Left renal cortex interstitium (tissue), 4 donors: ENCODE measurements around the gene HELT. TPM values are rescaled to one million over a fixed set of nuclear protein-coding genes. Genes with fewer than 3 reads are reported as not detected.
"Not testable (repeated sequence)": the region's sequence is repeated elsewhere in the genome, so short reads cannot be mapped to it uniquely, and the experiment has no call there.

Source experiments
- DNase-seq, 4 donors: peaks; one replicate each; pipeline ENCODE4 v3.0.0-alpha.2; 2013; ENCODE audit warnings: low read depth in 4 of 4, low spot score in 2 of 4, missing footprints in 1 of 4
- polyA plus RNA-seq, 4 donors: library from polyadenylated mRNA; unstranded; fragments of 120-200 nt; gene quantifications; one replicate each; pipeline ENCODE4 v1.2.1, GENCODE V29; 2013; ENCODE audit not compliant: insufficient read length in 4 of 4

The HELT gene
- polyA plus RNA-seq, 4 donors, result 0.16 TPM; not detected in 3

DNA sequence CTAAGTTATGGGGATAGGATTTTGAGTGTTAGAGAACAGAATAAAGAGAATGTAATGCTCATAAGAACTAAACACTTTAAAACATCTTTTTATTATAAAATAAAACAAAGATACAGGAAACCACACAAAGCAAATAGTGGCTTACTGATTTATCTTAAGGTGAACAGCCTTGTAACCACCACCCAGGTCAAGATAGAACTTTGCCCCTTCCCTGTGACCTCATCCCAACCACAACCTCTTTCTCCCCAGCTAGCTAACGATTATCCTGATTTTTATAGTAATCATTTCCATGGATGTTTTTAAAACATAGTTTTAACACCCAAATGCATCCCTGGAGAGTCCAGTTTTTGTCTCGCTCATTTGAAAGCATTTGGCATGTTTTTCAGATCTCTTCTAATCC, 17.0 kb downstream of the HELT start:
- DNase-seq, result no peak

DNA sequence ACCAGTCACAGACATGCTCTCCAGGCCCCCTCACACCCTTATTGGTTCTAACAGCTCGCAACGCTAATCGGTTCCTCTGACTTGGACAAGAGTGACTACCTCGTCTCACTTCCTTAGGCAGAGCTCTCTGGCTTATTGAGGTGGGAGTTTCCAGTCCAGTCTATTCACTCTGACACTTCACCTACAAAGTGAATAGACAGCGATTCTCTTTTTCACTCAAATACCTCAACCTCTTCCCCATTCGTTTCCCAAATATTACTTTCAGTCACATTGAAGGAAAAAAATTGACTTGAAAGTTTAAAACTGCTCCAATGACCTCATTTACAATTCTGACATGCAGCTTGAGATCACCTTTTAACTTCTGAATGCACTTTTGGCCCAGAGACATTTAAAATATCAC, 17.7 kb downstream of the HELT start:
- no peak for DNase-seq

DNA sequence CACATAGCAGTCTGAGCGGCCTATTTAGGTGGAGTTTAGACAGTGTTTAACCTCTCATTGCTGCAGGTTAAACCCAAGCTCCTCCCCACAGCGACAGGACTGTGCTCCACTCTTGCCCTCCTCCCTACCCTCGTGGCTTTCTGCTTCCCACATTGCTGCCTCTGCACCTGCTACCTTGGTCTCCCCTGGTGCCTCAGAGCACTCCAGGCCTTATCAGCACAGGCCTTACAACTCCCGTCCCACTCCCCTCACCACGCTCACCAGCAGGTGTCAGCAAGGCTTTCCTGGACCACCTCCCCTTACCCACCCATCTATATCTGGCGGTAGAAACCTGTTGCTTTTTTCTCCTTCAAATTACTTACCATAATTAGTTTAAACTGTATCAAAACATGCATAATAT, 18.6 kb downstream of the HELT start:
- DNase-seq, result no peak

DNA sequence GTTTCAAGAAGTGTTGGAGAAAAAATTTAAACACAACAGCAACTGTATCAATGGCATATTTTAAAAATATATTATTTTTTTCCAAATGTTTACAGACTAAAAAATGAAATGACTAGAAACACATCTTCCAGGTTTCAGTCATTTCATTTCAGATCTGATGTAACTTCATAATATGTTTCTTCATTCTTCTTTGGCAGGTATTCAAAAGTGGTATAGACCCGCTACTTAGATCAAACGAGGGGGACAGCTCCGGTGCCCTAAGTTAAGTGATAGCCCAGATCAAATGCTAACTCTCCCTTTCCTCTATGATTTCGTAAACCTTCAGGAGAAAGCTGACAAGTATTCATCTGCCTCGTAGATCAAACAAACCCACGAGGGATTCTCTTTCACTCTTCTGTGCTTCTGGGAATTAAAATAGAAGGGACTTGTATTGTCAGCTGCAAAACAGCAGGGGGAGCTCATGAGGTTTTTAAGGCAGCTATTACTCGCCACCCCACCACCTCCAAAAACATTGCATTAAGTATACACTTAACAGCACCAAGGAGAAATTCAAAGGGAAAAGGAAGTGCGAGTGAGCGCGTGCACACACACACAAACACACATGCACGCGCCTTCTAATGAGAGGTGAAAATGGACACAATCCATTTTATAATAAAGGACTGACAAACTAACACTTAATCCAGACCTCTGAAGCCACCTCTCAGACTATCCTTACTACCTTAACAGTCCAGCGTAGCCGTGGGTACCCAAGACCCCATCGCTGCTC, 21.4 kb downstream of the HELT start:
- DNase-seq, result no peak

DNA sequence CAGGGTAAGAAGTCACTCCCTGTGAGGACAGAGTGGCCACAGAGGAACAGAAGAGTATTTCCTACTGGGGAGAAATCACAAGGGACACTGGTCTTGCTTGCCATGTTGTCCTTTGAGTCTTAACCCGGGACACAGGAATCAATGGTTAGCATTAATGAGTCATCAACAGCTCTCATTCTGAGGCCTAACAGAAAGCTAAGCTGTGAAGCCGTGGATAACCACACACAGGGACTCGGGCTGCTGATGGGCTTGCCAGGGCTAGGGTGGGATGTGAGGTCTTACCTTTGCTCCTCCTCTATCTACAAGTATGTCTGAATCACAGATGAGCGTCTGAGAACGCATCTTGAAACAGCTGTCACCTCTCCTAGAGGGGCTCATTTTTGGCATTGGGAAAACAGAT, 22.2 kb downstream of the HELT start:
- DNase-seq, result no peak

DNA sequence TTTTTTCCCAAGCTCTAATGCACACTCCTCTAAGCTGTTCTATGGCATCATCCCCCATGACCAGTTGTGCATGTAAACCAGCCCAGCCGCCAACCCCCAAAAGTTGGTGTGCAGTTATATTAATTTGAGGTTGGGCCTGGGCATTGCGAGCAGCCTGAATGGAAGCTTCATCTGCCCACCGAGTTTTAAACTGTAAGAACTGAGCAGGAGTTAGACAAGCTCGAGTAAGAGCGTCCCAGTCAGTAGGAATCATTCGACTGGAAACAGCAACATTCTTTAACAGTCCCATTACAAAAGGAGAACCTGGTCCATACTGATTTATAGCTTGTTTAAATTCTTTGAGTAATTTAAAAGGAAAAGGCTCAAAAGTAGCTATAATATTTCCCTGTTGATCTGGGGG, 32.0 kb downstream of the HELT start:
- not testable (repeated sequence) for DNase-seq

DNA sequence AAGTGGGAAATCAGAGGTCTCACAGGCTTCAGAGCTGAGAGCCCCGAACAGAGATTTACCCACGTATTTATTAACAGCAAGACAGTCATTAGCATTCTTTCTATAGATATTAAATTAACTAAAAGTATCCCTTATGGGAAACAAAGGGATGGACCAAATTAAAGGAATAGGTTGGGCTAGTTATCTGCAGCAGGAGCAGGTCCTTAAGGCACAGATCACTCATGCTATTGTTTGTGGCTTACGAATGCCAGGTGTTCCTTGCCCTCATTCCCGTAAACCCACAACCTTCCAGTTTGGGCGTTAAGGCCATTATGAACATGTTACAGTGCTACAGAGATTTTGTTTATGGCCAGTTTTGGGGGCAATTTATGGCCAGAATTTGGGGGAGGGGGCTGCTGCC, 33.0 kb downstream of the HELT start:
- DNase-seq, result not testable (repeated sequence)

DNA sequence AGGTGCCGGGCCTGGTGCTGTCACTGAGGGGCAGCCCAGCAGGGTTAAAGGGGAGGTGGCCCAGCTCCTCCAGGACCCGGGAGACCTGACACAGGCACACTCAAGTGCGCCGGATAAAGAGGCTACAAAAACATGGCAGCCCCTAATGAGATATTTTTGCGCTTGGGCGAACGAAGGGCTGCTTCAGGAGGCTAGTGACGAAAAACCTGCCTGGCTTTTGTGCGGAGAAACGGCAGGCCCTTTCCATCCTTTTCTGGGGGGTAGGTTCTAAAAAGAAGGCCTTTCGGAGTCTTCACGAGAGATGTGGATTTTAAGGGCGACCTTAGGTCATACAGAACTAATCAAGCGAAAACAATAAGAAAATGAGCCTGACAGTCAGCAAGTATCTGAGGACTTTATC, 35.5 kb downstream of the HELT start:
- DNase-seq, result no peak

DNA sequence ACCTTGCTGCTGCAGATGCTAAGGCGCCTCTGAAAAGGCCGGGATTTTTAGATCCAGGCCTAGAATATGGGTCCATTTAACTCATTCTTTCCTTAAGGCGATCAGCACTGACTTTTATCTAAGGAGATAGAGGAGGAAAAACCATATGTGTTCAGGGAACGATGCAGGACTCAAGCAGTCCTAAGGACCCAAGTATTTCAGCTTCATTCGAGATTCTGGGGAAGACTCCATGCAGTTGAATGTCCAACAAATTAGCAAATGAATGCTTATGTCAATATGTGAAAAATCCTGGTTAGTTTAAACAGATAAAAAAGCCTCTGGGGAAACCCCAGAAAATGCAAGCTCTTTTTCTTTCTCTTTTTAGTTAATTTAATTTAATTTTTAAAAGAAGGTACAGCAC, 36.0 kb downstream of the HELT start:
- no peak for DNase-seq

DNA sequence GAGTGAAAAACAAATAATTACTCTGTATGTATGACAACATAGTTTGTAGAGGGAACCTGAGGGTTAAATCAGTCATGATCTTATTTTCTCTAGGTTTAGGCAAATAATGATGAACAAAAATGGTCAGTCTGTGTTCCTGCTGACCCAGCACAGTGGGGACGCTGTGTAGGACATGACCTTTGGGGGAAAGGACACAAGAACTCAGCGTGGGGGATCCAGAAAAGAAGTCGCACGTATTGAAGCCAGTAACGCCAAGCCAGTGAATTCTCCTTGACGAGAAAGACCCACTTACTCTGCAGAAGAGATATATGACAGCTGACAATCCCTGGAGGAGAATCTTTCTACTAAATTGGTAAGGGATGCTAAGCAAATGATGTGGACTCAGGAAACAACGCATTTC, 36.6 kb downstream of the HELT start:
- DNase-seq, result no peak

DNA sequence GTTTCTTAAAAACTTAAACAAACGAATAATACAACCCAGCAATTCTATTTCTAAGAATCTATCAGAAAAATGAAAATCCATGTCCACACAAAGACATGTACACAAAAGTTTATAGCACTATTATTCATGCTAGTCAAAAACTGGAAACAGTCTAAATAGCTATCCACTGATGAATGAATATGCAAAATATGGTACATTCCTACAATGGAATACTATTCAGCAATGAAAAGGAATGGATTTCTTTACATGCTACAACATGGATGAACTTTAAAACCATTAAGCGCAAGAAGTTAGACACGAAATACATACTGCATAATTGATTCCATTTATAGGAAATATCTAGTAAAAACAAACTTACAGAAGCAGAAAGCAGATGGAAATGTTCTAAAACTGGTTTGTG, 43.3 kb downstream of the HELT start:
- DNase-seq, result no peak

DNA sequence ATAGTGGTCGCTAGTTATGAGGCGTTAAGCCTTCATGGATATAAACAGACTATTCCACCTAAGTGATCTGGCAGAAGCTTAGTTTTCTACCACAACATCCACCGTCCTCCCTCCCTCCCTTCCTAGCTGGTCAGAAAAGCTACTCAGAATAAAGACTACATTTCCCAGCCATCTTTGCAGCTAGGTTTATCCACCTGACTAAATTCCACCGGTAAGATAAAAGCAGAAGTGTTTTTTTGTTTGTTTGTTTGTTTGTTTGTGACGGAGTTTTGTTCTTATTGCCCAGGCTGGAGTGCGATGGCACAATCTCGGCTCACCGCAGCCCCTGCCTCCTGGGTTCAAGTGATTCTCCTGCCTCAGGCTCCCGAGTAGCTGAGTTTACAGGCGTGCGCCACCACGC, 44.3 kb downstream of the HELT start:
- DNase-seq, result no peak

DNA sequence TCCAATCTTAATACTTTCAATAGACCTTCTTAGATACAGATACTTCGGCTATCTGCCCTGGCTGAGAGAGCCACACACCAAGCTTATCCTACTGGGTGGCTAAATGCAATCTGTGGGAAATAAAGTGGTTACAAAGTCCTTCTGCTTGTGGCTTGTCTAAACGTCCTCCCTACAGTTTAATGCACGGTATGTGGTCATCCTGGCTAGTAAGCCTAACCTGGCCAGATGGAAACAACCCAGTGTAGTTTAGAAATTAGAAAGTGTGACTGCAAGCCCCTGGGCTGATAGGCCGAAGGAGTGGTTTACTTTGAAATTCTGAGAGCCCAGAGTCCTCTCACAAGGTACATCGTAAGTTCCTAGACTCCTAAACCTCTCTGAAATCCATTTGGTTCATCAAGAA, 47.9 kb downstream of the HELT start:
- no peak for DNase-seq

DNA sequence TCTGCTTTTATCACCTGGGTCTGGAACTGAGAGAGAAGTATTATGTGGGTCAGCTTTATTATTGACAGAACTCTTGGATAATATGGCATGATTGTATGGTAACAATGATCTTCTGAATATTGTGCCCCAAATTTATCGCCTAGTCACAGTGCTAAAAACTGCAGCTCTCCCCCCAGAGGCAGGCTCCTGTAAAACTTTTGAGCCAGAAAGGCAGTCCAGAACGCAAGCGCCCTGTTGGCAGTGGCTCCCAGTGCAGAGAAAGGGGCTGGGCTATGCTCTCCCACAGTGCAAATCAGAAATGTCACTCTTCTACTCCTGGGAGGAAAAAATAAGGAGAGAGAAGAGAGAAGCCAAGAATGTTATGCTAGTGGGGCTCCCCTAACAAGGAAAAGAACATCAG, 50.5 kb downstream of the HELT start:
- no peak for DNase-seq

Other genes with a start within 250 kb of the HELT start
- gene ACSL1, start 192.5 kb upstream of the HELT start, polyA plus RNA-seq, result 10 to 100 TPM; 46.7 to 77.5 (median 56.3) TPM
- 10 to 100 TPM; 40.6 to 49.8 (median 46.7) TPM for gene SLC25A4, start 124.8 kb downstream of the HELT start, polyA plus RNA-seq
- gene CFAP97, start 185.5 kb downstream of the HELT start, polyA plus RNA-seq, result 10 to 100 TPM; 42.1 to 53.6 (median 45.5) TPM
- 10 to 100 TPM; 20.2 to 28.5 (median 23.5) TPM for gene SNX25, start 191.1 kb downstream of the HELT start, polyA plus RNA-seq